Activated naive CD8-positive, alpha-beta T cell treated with anti-CD3 and anti-CD28 coated beads, Interleukin-2, amount 50 U/mL, for 16 hours (primary cell): ENCODE measurements around the gene SCRT2.

Experiments
- DNase-seq: peaks from one replicate; pipeline ENCODE4 v3.0.0-alpha.2; 2020; ENCODE audit warnings: low read depth, low spot score

SCRT2 gene

GRCh38 chr20:634148-634925 is 41.3 kb downstream of the SCRT2 start:
- no peak for DNase-seq

GRCh38 chr20:631101-631500 is 44.5 kb downstream of the SCRT2 start:
- DNase-seq = no peak

- no peak for DNase-seq
Measured at GRCh38 chr20:626579-626978, 49.0 kb downstream of the SCRT2 start.

GRCh38 chr20:625360-625932 is 50.2 kb downstream of the SCRT2 start:
- no peak for DNase-seq

- DNase-seq = no peak
Measured at GRCh38 chr20:623704-624103, 51.9 kb downstream of the SCRT2 start.

GRCh38 chr20:623021-623420 is 52.6 kb downstream of the SCRT2 start:
- DNase-seq = no peak

GRCh38 chr20:622161-622560 is 53.4 kb downstream of the SCRT2 start:
- DNase-seq = no peak

- no peak for DNase-seq
Measured at GRCh38 chr20:621125-621756, 54.4 kb downstream of the SCRT2 start.

- DNase-seq = no peak
Measured at GRCh38 chr20:620246-620645, 55.4 kb downstream of the SCRT2 start.

- DNase-seq = no peak
Measured at GRCh38 chr20:618980-619379, 56.6 kb downstream of the SCRT2 start.

GRCh38 chr20:617934-618690 is 57.5 kb downstream of the SCRT2 start:
- no peak for DNase-seq

- DNase-seq = no peak
Measured at GRCh38 chr20:615514-615913, 60.1 kb downstream of the SCRT2 start.

GRCh38 chr20:611843-612185 is 63.8 kb downstream of the SCRT2 start:
- DNase-seq = no peak
